Keratinocyte (primary cell): Measurements from ENCODE around the gene CCNYL1. TPM values are rescaled to one million over a fixed set of nuclear protein-coding genes. Genes with fewer than 3 reads are reported as not detected.
"Not testable (repeated sequence)": the region's sequence is repeated elsewhere in the genome, so short reads cannot be mapped to it uniquely, and the experiment has no call there.

Source experiments
- DNase-seq: peaks from one replicate; pipeline ENCODE4 v3.0.0-alpha.2; 2011; ENCODE audit warnings: low read depth, missing footprints, low spot score
- FAIRE-seq: peaks from 2 replicates; lab custom pipeline; 2011; peaks lifted over from hg19 to GRCh38; lab: Jason Lieb, UNC
- H2AFZ ChIP-seq: 2 replicates; pipeline ENCODE4 v1.6.0; 2012; ENCODE audit warnings: low read length, control low read depth, inconsistent platforms; ENCODE audit not compliant: control insufficient read depth
- H3K27ac ChIP-seq: 2 replicates; pipeline ENCODE4 v1.5.1; 2011; ENCODE audit warnings: low read length; ENCODE audit not compliant: control insufficient read depth, insufficient read depth
- H3K27me3 ChIP-seq: 3 replicates; pipeline ENCODE4 v1.6.0; 2011; ENCODE audit warnings: low read length; ENCODE audit not compliant: control insufficient read depth, insufficient read depth; ENCODE audit errors: extremely low read depth
- H3K36me3 ChIP-seq, 2 experiments: 2 replicates in 1 of 2; 3 replicates in 1 of 2; pipeline ENCODE4 v1.5.1; 2011; ENCODE audit warnings: low read length in 2 of 2, mild to moderate bottlenecking in 1 of 2; ENCODE audit not compliant: control insufficient read depth in 2 of 2, insufficient read depth in 2 of 2; ENCODE audit errors: extremely low read depth in 1 of 2
- H3K4me1 ChIP-seq: 3 replicates; pipeline ENCODE4 v1.5.1; 2011; ENCODE audit warnings: low read length; ENCODE audit not compliant: control insufficient read depth, insufficient read depth; ENCODE audit errors: extremely low read depth
- H3K4me2 ChIP-seq: 3 replicates; pipeline ENCODE4 v1.6.0; 2011; ENCODE audit warnings: low read depth, low read length; ENCODE audit not compliant: control insufficient read depth, insufficient read depth; ENCODE audit errors: extremely low read depth
- H3K4me3 ChIP-seq, 3 experiments: fragments of 200-600 bp in 1 of 3; sonication (generic) in 1 of 3; 2 replicates in 2 of 3; 3 replicates in 1 of 3; pipeline ENCODE4 v1.5.1; 2011 to 2016; ENCODE audit warnings: low read length in 3 of 3, mild to moderate bottlenecking in 3 of 3, control low read depth in 2 of 3, inconsistent platforms in 1 of 3, low read depth in 1 of 3, mixed read lengths in 1 of 3, mixed run types in 1 of 3, moderate library complexity in 1 of 3; ENCODE audit not compliant: control insufficient read depth in 2 of 3, insufficient read depth in 2 of 3; ENCODE audit errors: extremely low read depth in 1 of 3
- H3K79me2 ChIP-seq: 2 replicates; pipeline ENCODE4 v1.6.0; 2012; ENCODE audit warnings: low read length; ENCODE audit not compliant: control insufficient read depth, insufficient read depth
- H3K9ac ChIP-seq: 3 replicates; pipeline ENCODE4 v1.6.0; 2011; ENCODE audit warnings: low read length; ENCODE audit not compliant: control insufficient read depth, insufficient read depth; ENCODE audit errors: extremely low read depth
- H3K9me1 ChIP-seq: 3 replicates; pipeline ENCODE4 v1.6.0; 2011; ENCODE audit warnings: low read length; ENCODE audit not compliant: control insufficient read depth, insufficient read depth; ENCODE audit errors: extremely low read depth
- H3K9me3 ChIP-seq: 2 replicates; pipeline ENCODE4 v1.5.1; 2012; ENCODE audit warnings: low read depth, low read length; ENCODE audit not compliant: control insufficient read depth
- H4K20me1 ChIP-seq: 3 replicates; pipeline ENCODE4 v1.6.0; 2011; ENCODE audit warnings: low read length; ENCODE audit not compliant: control insufficient read depth, insufficient read depth; ENCODE audit errors: extremely low read depth
- EZH2 ChIP-seq: IDR thresholded peaks from one replicate; pipeline ENCODE4 v1.6.1; 2012; ENCODE audit warnings: inconsistent platforms, mild to moderate bottlenecking, low read length, moderate library complexity
- dilution Hi-C: fragments of 300-500 bp; cut with MboI; formaldehyde crosslinking; loops from one replicate; pipeline ENCODE4 v1.7.0; 2020; ENCODE audit warnings: low sequenced_read_pairs; ENCODE audit not compliant: extremely low pct_ligation_motif_present
- polyA plus RNA-seq, 5 experiments: library from polyadenylated mRNA; depleted of rRNA in 3 of 5; stranded (reverse) in 3 of 5; stranded (forward) in 1 of 5; unstranded in 1 of 5; fragments of >200 nt; gene quantifications; 1 replicate in 1 of 5; 2 replicates in 3 of 5; 3 replicates in 1 of 5; pipeline versions ENCODE4 v1.2.1 to v1.2.3, GENCODE V29; 2011 to 2012; ENCODE audit warnings: missing spikeins in 2 of 5, low read depth in 1 of 5, low replicate concordance in 1 of 5
- TF ChIP-seq, protein P1 (sequence below), 3 experiments: IDR thresholded peaks in 1 of 3; conservative IDR thresholded peaks in 1 of 3; optimal IDR thresholded peaks in 1 of 3; 2 replicates in 2 of 3; 3 replicates in 1 of 3; pipeline versions ENCODE3 to v1.5.1; 2011; ENCODE audit warnings: low read length in 3 of 3, mild to moderate bottlenecking in 3 of 3, moderate library complexity in 2 of 3, control low read depth in 1 of 3, inconsistent platforms in 1 of 3; ENCODE audit not compliant: insufficient read depth in 2 of 3; ENCODE audit errors: extremely low read depth in 1 of 3

Gene CCNYL1
- polyA plus RNA-seq, 1 donor (not counting 4 experiments of a cell fraction or from before 2014, with no cell fraction given): 29.9 TPM

DNA sequence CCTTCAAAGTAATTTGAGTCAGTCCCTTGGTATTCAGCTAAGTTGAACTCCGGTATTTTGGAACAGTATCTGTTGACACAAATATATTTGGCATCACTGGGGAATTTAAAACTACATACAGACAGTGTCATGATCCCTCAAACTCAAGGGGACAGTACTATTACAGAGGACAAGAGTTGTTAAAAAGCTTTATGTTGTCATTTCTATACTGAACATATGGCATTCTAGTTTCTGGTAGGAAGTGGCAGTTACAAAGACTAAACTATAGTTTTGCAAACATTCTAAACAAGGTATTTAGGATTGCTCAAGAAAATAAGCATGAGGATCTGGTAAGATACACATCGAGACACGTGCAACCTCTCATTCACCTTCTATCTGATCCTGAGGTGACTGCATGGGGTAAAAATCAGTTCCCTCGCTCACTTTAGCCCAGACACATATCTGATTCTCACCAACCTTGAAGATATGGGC lies 16.6 kb upstream of the CCNYL1 start:
- DNase-seq: no peak
- no peak overlapping the region for H3K4me3 ChIP-seq
- no peaks in the 10 kb centered on the region for H3K9me1 ChIP-seq
- FAIRE-seq: no peak
- H3K79me2 ChIP-seq: no peaks in the 10 kb centered on the region
- H3K4me1 ChIP-seq: no peaks in the 10 kb centered on the region
- no peaks in the 10 kb centered on the region for H3K36me3 ChIP-seq
- no peak overlapping the region for H2AFZ ChIP-seq
- no peak overlapping the region for H3K4me2 ChIP-seq
- H4K20me1 ChIP-seq: no peaks in the 10 kb centered on the region
- TF ChIP-seq, protein P1, sequence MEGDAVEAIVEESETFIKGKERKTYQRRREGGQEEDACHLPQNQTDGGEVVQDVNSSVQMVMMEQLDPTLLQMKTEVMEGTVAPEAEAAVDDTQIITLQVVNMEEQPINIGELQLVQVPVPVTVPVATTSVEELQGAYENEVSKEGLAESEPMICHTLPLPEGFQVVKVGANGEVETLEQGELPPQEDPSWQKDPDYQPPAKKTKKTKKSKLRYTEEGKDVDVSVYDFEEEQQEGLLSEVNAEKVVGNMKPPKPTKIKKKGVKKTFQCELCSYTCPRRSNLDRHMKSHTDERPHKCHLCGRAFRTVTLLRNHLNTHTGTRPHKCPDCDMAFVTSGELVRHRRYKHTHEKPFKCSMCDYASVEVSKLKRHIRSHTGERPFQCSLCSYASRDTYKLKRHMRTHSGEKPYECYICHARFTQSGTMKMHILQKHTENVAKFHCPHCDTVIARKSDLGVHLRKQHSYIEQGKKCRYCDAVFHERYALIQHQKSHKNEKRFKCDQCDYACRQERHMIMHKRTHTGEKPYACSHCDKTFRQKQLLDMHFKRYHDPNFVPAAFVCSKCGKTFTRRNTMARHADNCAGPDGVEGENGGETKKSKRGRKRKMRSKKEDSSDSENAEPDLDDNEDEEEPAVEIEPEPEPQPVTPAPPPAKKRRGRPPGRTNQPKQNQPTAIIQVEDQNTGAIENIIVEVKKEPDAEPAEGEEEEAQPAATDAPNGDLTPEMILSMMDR (optimal IDR thresholded peaks at IDR 0.05 in 1 of 3, IDR thresholded peaks at IDR 0.05 in 1 of 3, conservative IDR thresholded peaks at IDR 0.05 in 1 of 3; ENCODE audit: extremely low read depth in 1 of 3, insufficient read depth in 2 of 3, low read length in 3 of 3): no peak
- TF ChIP-seq EZH2: no peak
- H3K27me3 ChIP-seq: no peaks in the 10 kb centered on the region
- no peak overlapping the region for H3K9ac ChIP-seq
- dilution Hi-C loops: no loop called here
- H3K27ac ChIP-seq: no peak overlapping the region
- H3K9me3 ChIP-seq: no peaks in the 10 kb centered on the region

DNA sequence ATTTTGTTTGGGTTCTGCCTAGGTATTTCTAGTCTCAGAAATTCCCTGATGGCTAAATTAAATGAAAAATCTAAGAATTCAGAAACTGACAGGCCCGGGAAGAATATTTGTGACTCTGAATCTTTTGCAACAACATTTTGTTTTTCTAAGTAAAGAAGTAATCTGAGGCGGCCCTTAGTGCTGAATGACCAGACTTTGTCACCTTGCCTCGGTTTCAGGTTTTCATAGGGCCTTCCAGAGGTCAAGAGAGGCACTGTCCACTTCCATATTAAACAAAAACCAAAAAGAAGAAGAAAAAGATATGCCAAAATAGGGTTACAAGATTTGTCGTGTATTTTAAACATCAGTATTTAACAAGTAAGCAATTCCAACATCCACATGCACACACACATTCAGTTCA lies 16.1 kb upstream of the CCNYL1 start:
- Histone ChIP-seq H3K4me1 (no peaks in the 10 kb centered on the region), H3K27me3 (no peaks in the 10 kb centered on the region), H3K36me3 (no peaks in the 10 kb centered on the region), H3K4me3 (no peak overlapping the region), H3K9me3 (no peaks in the 10 kb centered on the region), H3K9me1 (no peaks in the 10 kb centered on the region), H3K79me2 (no peaks in the 10 kb centered on the region), H3K4me2 (no peak overlapping the region), H2AFZ (no peak overlapping the region), H4K20me1 (no peaks in the 10 kb centered on the region), H3K27ac (no peak overlapping the region), H3K9ac (no peak overlapping the region)
- dilution Hi-C loops: no loop called here
- no peak for FAIRE-seq
- DNase-seq: no peak
- TF ChIP-seq, protein P1 (optimal IDR thresholded peaks at IDR 0.05 in 1 of 3, IDR thresholded peaks at IDR 0.05 in 1 of 3, conservative IDR thresholded peaks at IDR 0.05 in 1 of 3; ENCODE audit: extremely low read depth in 1 of 3, insufficient read depth in 2 of 3, low read length in 3 of 3): no peak
- TF ChIP-seq EZH2: no peak

DNA sequence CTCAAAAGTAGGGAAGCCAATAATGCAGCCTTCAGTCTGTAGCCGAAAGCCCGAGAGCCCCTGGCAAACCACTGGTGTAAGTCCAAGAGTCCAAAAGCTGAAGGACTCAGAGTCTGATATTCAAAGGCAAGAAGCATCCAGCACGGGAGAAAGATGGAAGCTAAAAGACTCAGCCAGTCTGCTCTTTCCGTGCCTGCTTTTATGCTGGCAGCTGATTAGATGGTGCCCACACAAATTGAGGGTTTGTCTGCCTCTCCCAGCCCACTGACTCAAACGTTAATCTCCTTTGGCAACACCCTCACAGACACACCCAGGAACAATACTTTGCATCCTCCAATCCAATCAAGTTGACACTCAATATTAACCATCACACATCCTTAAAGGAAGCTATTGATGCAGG lies 14.5 kb upstream of the CCNYL1 start:
- H3K36me3 ChIP-seq, FAIRE-seq, H3K9ac ChIP-seq, H3K4me3 ChIP-seq, H3K9me3 ChIP-seq, H4K20me1 ChIP-seq, DNase-seq, H3K4me1 ChIP-seq, H3K27ac ChIP-seq, H2AFZ ChIP-seq, H3K9me1 ChIP-seq, dilution Hi-C loops, H3K79me2 ChIP-seq, H3K4me2 ChIP-seq, H3K27me3 ChIP-seq: not testable (repeated sequence)
